Endodermal cell (in vitro differentiated cells): ENCODE data around the gene ZNF486. TPM values are rescaled to one million over a fixed set of nuclear protein-coding genes. Genes with fewer than 3 reads are reported as not detected.
A peak's percentile ranks its signal among the peaks of the same experiment; 100 is the strongest.
"Not testable (repeated sequence)": the region's sequence is repeated elsewhere in the genome, so short reads cannot be mapped to it uniquely, and the experiment has no call there.

Experiments
- DNase-seq: peaks from one replicate; pipeline ENCODE4 v3.0.0-alpha.2; 2017
- H3K27ac ChIP-seq: 2 replicates; pipeline ENCODE4 v1.5.1; 2013; ENCODE audit warnings: mild to moderate bottlenecking, low read depth, low read length, moderate library complexity
- H3K27me3 ChIP-seq: 2 replicates; pipeline ENCODE4 v1.6.1; 2013; ENCODE audit warnings: mild to moderate bottlenecking, low read length, moderate library complexity; ENCODE audit not compliant: insufficient read depth, control insufficient read depth, poor library complexity, severe bottlenecking
- H3K36me3 ChIP-seq: 2 replicates; pipeline ENCODE4 v1.7.0; 2013; ENCODE audit warnings: mild to moderate bottlenecking, low read length, moderate library complexity; ENCODE audit not compliant: control insufficient read depth, insufficient read depth
- H3K4me1 ChIP-seq: one replicate; pipeline ENCODE4 v1.7.0; 2013; ENCODE audit warnings: low read length; ENCODE audit not compliant: control insufficient read depth, insufficient read depth
- H3K4me3 ChIP-seq: 2 replicates; pipeline ENCODE4 v1.5.1; 2013; ENCODE audit warnings: mild to moderate bottlenecking, low read length, moderate library complexity
- H3K9ac ChIP-seq: 2 replicates; pipeline ENCODE4 v1.6.1; 2013; ENCODE audit warnings: mild to moderate bottlenecking, low read length, moderate library complexity; ENCODE audit not compliant: poor library complexity, severe bottlenecking; ENCODE audit errors: extremely low read depth
- H3K9me3 ChIP-seq: 2 replicates; pipeline ENCODE4 v1.6.1; 2013; ENCODE audit warnings: mild to moderate bottlenecking, low read length, moderate library complexity; ENCODE audit not compliant: control insufficient read depth
- H3K27ac Mint-ChIP-seq: 2 replicates; pipeline ENCODE4 v1.8.0; 2020; ENCODE audit warnings: mixed read lengths
- H3K27me3 Mint-ChIP-seq: 2 replicates; pipeline ENCODE4 v1.8.0; 2021; ENCODE audit warnings: mild to moderate bottlenecking, mixed read lengths; ENCODE audit not compliant: insufficient read depth
- H3K36me3 Mint-ChIP-seq: 2 replicates; pipeline ENCODE4 v1.8.0; 2020; ENCODE audit warnings: low read depth, mixed read lengths
- H3K4me1 Mint-ChIP-seq: 2 replicates; pipeline ENCODE4 v1.8.0; 2020; ENCODE audit warnings: mixed read lengths
- H3K4me3 Mint-ChIP-seq: 2 replicates; pipeline ENCODE4 v1.8.0; 2020; ENCODE audit warnings: mild to moderate bottlenecking, moderate library complexity, mixed read lengths
- H3K9me3 Mint-ChIP-seq: 2 replicates; pipeline ENCODE4 v1.8.0; 2020; ENCODE audit warnings: mild to moderate bottlenecking, mixed read lengths
- WGBS, 2 experiments: methylation state at CpG; one replicate each; pipeline versions ENCODE4 v1.1.5 to v1.1.7; 2013; ENCODE audit warnings: missing lambda C conversion rate in 2 of 2, mixed read lengths in 1 of 2; ENCODE audit not compliant: insufficient coverage in 1 of 2, insufficient read length in 1 of 2; 5-methylcytosine and 5-hydroxymethylcytosine counted together
- long read RNA-seq, 4 experiments: library from polyadenylated mRNA in 2 of 4; library from RNA in 1 of 4; library from capped mRNA in 1 of 4; stranded (forward) in 3 of 4; unstranded in 1 of 4; transcript quantifications; one replicate each; pipeline ENCODE4 v2.0.0, GENCODE V29; 2020 to 2021; ENCODE audit warnings: inconsistent platforms in 1 of 4
- polyA plus RNA-seq, 2 experiments: library from polyadenylated mRNA; stranded (reverse); fragments of 50-300 nt; gene quantifications; one replicate each; pipeline ENCODE4 v1.2.3, GENCODE V29; 2013
- total RNA-seq, 2 donors: library from RNA; stranded (reverse); fragmentation: NEBNext Ultra II Directional in 1 of 2; extraction: Animal tissue kit (Norgen Biotek cat#: 25700) in 1 of 2; gene quantifications; 2 replicates in 1 of 2; 3 replicates in 1 of 2; pipeline ENCODE4 v1.2.1, GENCODE V29; 2021
- TF ChIP-seq, protein P1 (sequence below): fragments of 200-600 bp; sonication (generic); conservative IDR thresholded peaks from 2 replicates; pipeline ENCODE4 v1.5.0; 2021; ENCODE audit warnings: antibody characterized with exemption, mild to moderate bottlenecking

The ZNF486 gene
- 10 to 100 TPM; 20.4 to 27.6 TPM for total RNA-seq
- 10.1 TPM for polyA plus RNA-seq (2013, experiment 1 of 2)
- polyA plus RNA-seq (2013, experiment 2 of 2): 9.5 TPM
- long read RNA-seq, experiment 1, partial matches to known transcripts: 0 of 4 reads
- long read RNA-seq, experiment 1, other reads (novel, unspliced or antisense): 2 of 4 reads
- long read RNA-seq, experiment 2, transcript ZNF486-201 (4 exons, 3,837 nt): major isoform, 6 of 15 reads
- long read RNA-seq, experiment 2, partial matches to known transcripts: 1 of 15 reads
- long read RNA-seq, experiment 2, other reads (novel, unspliced or antisense): 7 of 15 reads
- long read RNA-seq, experiment 3, transcript ZNF486-201 (4 exons, 3,837 nt): major isoform, 14 of 30 reads
- long read RNA-seq, experiment 3, transcript ZNF486-202 (4 exons, 734 nt): minor isoform, 5 of 30 reads
- long read RNA-seq, experiment 3, partial matches to known transcripts: 0 of 30 reads
- long read RNA-seq, experiment 3, other reads (novel, unspliced or antisense): 11 of 30 reads
- long read RNA-seq, experiment 4, transcript ZNF486-201 (4 exons, 3,837 nt): major isoform, 14 of 24 reads
- long read RNA-seq, experiment 4, transcript ZNF486-202 (4 exons, 734 nt): minor isoform, 6 of 24 reads
- long read RNA-seq, experiment 4, partial matches to known transcripts: 1 of 24 reads
- long read RNA-seq, experiment 4, other reads (novel, unspliced or antisense): 3 of 24 reads

DNA sequence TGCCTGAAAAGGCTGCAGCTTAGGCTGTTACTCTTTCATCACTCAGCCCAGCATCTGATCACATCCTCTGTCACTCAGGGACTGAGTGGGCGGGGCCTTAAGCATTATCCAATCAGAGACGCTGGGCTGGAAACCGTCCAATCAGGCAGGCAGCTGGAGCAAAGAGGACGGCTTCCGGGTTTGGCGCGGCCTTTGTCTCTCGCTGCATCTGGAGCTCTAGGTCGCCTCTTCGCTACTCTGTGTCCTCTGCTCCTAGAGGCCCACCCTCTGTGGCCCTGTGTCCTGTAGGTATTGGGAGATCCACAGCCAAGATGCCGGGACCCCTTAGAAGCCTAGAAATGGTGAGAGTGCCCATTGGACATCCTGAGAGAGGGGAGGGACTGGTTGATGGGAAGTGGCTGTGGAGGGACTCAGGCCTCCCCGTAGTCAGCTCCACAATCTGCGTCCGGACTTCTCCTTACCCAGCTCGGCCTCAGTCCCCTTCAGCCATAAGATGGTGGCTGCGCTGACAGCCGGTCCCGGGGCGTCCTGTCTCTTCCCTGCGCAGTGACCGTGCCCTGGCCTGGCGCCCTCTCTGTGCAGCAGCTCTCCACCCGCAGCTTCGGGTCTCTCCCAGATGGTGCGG, at the start of gene ZNF486:
TSS of gene ZNF486 (plus strand) at position 195 of the 625 bp plus-strand sequence. CDS start at position 312, 117 bp downstream.
- Histone ChIP-seq H3K9me3 (peaks cover 50% of the 10 kb centered on the region), H3K36me3 (peaks cover 34% of the 10 kb centered on the region), H3K27ac (peak within 1 kb of the TSS; percentile 97), H3K27me3 (no peaks in the 10 kb centered on the region), H3K4me3 (peak within 1 kb of the TSS; percentile 93), H3K4me1 (no peaks in the 10 kb centered on the region), H3K9ac (peak within 1 kb of the TSS; percentile 84)
- TF ChIP-seq, protein P1, sequence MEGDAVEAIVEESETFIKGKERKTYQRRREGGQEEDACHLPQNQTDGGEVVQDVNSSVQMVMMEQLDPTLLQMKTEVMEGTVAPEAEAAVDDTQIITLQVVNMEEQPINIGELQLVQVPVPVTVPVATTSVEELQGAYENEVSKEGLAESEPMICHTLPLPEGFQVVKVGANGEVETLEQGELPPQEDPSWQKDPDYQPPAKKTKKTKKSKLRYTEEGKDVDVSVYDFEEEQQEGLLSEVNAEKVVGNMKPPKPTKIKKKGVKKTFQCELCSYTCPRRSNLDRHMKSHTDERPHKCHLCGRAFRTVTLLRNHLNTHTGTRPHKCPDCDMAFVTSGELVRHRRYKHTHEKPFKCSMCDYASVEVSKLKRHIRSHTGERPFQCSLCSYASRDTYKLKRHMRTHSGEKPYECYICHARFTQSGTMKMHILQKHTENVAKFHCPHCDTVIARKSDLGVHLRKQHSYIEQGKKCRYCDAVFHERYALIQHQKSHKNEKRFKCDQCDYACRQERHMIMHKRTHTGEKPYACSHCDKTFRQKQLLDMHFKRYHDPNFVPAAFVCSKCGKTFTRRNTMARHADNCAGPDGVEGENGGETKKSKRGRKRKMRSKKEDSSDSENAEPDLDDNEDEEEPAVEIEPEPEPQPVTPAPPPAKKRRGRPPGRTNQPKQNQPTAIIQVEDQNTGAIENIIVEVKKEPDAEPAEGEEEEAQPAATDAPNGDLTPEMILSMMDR: no peak
- Mint-ChIP-seq H3K4me1 (peaks cover 27% of the 10 kb centered on the region), H3K27ac (peak within 1 kb of the TSS; percentile 99), H3K4me3 (peak within 1 kb of the TSS; percentile 99), H3K27me3 (no peaks in the 10 kb centered on the region), H3K36me3 (peaks cover 40% of the 10 kb centered on the region), H3K9me3 (peaks cover 22% of the 10 kb centered on the region)
- WGBS, 2 experiments: 3 to 14% methylated on average over 15 to 25 of the region's 25 CpGs
- DNase-seq: peak; percentile 99

DNA sequence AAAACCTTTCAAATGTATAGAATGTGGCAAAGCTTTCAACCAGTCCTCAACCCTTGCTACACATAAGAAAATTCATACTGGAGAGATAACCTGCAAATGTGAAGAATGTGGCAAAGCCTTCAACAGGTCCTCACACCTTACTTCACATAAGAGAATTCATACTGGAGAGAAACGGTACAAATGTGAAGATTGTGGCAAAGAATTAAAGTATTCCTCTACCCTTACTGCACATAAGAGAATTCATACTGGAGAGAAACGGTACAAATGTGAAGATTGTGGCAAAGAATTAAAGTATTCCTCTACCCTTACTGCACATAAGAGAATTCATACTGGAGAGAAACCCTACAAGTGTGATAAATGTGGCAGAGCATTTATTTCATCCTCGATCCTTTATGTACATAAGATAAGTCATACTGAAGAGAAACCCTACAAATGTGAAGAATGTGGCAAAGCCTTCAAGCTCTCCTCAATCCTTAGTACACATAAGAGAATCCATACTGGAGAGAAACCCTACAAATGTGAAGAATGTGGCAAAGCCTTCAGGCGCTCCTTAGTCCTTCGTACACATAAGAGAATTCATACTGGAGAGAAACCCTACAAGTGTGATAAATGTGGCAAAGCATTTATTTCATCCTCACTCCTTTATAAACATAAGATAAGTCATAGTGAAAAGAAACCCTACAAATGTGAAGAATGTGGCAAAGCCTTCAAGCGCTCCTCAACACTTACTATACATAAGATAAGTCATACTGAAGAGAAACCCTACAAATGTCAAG, 48.8 kb upstream of the ZNF486 start:
- Mint-ChIP-seq H3K36me3 (peaks cover 96% of the 10 kb centered on the region), H3K9me3 (peaks cover 94% of the 10 kb centered on the region)
- H3K27me3 ChIP-seq, H3K27ac ChIP-seq, DNase-seq, H3K4me1 Mint-ChIP-seq, H3K27me3 Mint-ChIP-seq, H3K9ac ChIP-seq, H3K27ac Mint-ChIP-seq, H3K4me3 Mint-ChIP-seq, H3K4me1 ChIP-seq: not testable (repeated sequence)
- Histone ChIP-seq H3K4me3 (peak overlapping the region; percentile 71), H3K9me3 (peaks cover 100% of the 10 kb centered on the region), H3K36me3 (peaks cover 100% of the 10 kb centered on the region)
- WGBS, 2 experiments: 83 to 92% methylated on average over 1 to 5 of the region's 6 CpGs

DNA sequence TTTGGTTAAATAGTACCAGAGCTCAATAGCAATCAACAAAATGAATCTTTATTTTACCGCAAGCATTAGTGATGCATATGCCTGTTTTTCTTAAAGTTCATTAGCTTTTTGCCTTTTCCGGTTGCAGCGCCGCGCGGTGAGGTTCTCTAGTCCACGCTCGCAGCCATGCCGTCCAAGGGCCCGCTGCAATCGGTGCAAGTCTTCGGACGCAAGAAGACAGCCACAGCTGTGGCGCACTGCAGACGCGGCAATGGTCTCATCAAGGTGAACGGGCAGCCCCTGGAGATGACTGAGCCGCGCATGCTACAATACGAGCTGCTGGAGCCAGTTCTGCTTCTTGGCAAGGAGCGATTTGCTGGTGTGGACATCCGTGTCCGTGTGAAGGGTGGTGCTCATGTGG, 42.1 kb upstream of the ZNF486 start:
- Mint-ChIP-seq H3K27me3 (no peaks in the 10 kb centered on the region), H3K9me3 (peaks cover 44% of the 10 kb centered on the region), H3K4me3 (no peak overlapping the region), H3K27ac (no peak overlapping the region), H3K36me3 (peaks cover 86% of the 10 kb centered on the region), H3K4me1 (no peaks in the 10 kb centered on the region)
- Histone ChIP-seq H3K4me3 (peak overlapping the region; percentile 21), H3K27ac (no peak overlapping the region), H3K4me1 (no peaks in the 10 kb centered on the region), H3K9me3 (peaks cover 91% of the 10 kb centered on the region), H3K27me3 (no peaks in the 10 kb centered on the region), H3K36me3 (peaks cover 99% of the 10 kb centered on the region), H3K9ac (no peak overlapping the region)
- TF ChIP-seq, protein P1: no peak
- DNase-seq: no peak
- WGBS, 2 experiments: 97 to 98% methylated on average over 21 to 23 of the region's 23 CpGs

DNA sequence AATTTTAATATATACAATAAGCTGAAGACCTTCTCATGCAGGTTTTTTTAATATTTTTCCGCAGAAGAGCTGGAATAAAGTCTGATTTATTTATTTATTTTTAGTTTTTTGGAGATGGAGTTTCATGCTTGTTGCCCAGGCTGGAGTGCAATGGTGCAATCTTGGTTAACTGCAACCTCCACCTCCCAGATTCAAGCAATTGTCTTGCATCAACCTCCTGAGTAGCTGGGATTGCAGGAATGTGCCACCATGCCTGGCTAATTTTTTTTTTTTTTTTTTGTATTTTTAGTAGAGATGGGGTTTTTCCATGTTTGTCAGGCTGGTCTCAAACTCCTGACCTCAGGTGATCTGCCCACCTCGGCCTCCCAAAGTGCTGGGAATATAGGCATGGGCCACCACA, 34.1 kb upstream of the ZNF486 start:
- Mint-ChIP-seq H3K27ac (peak overlapping the region; percentile 61), H3K4me1 (peaks cover 14% of the 10 kb centered on the region), H3K36me3 (peaks cover 41% of the 10 kb centered on the region), H3K9me3 (peaks cover 17% of the 10 kb centered on the region)
- not testable (repeated sequence) for H3K4me3 ChIP-seq, H3K27me3 ChIP-seq, H3K4me1 ChIP-seq, DNase-seq, H3K9ac ChIP-seq, H3K27ac ChIP-seq, H3K4me3 Mint-ChIP-seq, H3K27me3 Mint-ChIP-seq
- WGBS, 2 experiments: 70 to 95% methylated on average over 1 to 2 of the region's 2 CpGs
- H3K9me3 ChIP-seq: peaks cover 29% of the 10 kb centered on the region
- peaks cover 33% of the 10 kb centered on the region for H3K36me3 ChIP-seq

DNA sequence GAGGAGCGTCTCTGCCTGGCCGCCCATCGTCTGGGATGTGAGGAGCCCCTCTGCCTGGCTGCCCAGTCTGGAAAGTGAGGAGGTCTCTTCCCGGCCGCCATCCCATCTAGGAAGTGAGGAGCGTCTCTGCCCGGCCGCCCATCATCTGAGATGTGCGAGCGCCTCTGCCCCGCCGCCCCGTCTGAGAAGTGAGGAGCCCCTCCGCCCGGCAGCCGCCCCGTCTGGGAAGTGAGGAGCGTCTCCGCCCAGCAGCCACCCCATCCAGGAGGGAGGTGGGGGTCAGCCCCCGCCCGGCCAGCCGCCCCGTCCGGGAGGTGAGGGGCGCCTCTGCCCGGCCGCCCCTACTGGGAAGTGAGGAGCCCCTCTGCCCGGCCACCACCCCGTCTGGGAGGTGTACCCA, 29.3 kb upstream of the ZNF486 start:
- H3K36me3 Mint-ChIP-seq: peaks cover 13% of the 10 kb centered on the region
- peaks cover 23% of the 10 kb centered on the region for H3K9me3 Mint-ChIP-seq

More for the DNA sequence above, 29.3 kb upstream of the ZNF486 start:
- not testable (repeated sequence) for H3K9ac ChIP-seq, H3K27ac ChIP-seq, H3K36me3 ChIP-seq, H3K4me1 ChIP-seq, DNase-seq, H3K27me3 Mint-ChIP-seq, H3K4me3 ChIP-seq, H3K27ac Mint-ChIP-seq, H3K4me3 Mint-ChIP-seq, H3K27me3 ChIP-seq
- H3K4me1 Mint-ChIP-seq: peaks cover 14% of the 10 kb centered on the region
- H3K9me3 ChIP-seq: peaks cover 20% of the 10 kb centered on the region
- whole genome bisulfite sequencing, 2 experiments: 89 to 91% methylated on average over 7 to 15 of the region's 29 CpGs
